ENCODE measurements around the gene CDO1. TPM values are rescaled to one million over a fixed set of nuclear protein-coding genes. Genes with fewer than 3 reads are reported as not detected.

The CDO1 gene
- total RNA-seq, 4 donors from 2014 or later: 1.2 to 33.9 (median 8.5) TPM

DNA sequence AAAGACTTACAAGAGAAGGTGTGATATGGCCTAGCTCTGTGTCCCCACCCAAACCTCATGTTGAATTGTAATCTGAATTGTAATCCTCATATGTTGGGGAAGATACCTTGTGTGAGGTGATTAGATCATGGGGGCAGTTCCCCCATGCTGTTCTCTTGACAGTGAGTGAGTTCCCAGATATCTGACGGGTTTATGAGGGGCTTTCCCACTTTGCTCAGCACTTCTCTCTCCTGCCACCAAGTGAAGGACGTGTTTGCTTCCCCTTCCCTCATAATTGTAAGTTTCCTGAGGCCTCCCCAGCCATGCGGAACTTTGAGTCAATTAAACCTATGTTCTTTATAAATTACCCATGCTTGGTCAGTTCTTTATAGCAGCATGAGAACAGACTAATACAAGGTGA is 49.0 kb downstream of the CDO1 start:
- Histone ChIP-seq H3K27ac (no peak overlapping the region), H3K4me3 (no peak overlapping the region), H3K4me1 (no peaks in the 10 kb centered on the region), H3K9me3 (no peaks in the 10 kb centered on the region), H3K36me3 (no peaks in the 10 kb centered on the region), H3K27me3 (no peaks in the 10 kb centered on the region)
- intact Hi-C loops (cut with DNase I; ENCODE audit: low total_unique reads): no loop called here
- DNase-seq: no peak
- TF ChIP-seq POLR2A (IDR thresholded peaks at IDR 0.05): no peak
- TF ChIP-seq, protein P1, sequence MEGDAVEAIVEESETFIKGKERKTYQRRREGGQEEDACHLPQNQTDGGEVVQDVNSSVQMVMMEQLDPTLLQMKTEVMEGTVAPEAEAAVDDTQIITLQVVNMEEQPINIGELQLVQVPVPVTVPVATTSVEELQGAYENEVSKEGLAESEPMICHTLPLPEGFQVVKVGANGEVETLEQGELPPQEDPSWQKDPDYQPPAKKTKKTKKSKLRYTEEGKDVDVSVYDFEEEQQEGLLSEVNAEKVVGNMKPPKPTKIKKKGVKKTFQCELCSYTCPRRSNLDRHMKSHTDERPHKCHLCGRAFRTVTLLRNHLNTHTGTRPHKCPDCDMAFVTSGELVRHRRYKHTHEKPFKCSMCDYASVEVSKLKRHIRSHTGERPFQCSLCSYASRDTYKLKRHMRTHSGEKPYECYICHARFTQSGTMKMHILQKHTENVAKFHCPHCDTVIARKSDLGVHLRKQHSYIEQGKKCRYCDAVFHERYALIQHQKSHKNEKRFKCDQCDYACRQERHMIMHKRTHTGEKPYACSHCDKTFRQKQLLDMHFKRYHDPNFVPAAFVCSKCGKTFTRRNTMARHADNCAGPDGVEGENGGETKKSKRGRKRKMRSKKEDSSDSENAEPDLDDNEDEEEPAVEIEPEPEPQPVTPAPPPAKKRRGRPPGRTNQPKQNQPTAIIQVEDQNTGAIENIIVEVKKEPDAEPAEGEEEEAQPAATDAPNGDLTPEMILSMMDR (IDR thresholded peaks at IDR 0.05): no peak

DNA sequence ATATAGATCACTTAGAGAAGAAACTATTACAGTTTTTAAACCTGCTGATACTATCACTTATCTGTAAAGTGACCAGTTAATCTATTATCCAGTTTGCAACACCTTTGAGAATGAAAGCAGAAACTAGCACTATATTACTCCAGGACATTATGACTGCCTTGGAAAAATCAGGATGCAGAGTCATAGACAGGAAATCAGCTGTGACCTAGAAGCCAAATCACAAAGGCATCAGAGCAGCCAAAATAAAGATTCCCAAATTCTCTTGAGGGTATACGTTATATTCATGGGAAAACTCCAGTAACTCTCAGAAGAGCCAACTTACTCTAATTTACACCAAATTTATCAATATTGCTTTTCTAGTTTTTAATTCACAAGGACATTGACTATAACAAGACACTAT is 49.9 kb downstream of the CDO1 start:
- Histone ChIP-seq H3K27ac (no peak overlapping the region), H3K4me3 (no peak overlapping the region), H3K27me3 (no peaks in the 10 kb centered on the region), H3K4me1 (no peaks in the 10 kb centered on the region), H3K36me3 (no peaks in the 10 kb centered on the region), H3K9me3 (no peaks in the 10 kb centered on the region)
- TF ChIP-seq, protein P1 (IDR thresholded peaks at IDR 0.05): no peak
- no peak for TF ChIP-seq POLR2A (IDR thresholded peaks at IDR 0.05)
- DNase-seq: no peak
- intact Hi-C loops (cut with DNase I; ENCODE audit: low total_unique reads): no loop called here

DNA sequence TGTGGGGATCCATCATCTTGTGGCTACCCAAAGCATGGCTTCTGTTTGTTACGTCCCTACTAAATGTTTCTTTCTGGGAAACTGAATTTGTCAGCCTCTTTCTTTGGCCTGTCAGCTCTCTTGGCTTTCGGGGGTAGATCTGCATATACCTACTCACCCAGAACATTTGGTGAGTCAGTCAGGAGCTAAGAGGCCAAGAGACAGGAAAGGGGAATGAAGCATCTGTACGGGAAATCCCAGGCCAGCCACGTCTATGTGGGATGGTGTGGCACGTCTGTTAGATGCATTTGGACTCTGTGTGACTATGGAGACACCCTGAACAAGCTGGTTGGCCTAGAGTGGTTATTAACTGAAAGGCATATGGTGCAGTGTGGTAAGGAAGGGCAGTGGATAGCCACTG is 58.1 kb downstream of the CDO1 start:
- TF ChIP-seq, protein P1 (IDR thresholded peaks at IDR 0.05): no peak
- no peak for TF ChIP-seq POLR2A (IDR thresholded peaks at IDR 0.05)
- Histone ChIP-seq H3K4me3 (no peak overlapping the region), H3K27me3 (no peaks in the 10 kb centered on the region), H3K4me1 (no peaks in the 10 kb centered on the region), H3K9me3 (no peaks in the 10 kb centered on the region), H3K27ac (no peak overlapping the region), H3K36me3 (no peaks in the 10 kb centered on the region)
- intact Hi-C loops (cut with DNase I; ENCODE audit: low total_unique reads): no loop called here
- DNase-seq: no peak

DNA sequence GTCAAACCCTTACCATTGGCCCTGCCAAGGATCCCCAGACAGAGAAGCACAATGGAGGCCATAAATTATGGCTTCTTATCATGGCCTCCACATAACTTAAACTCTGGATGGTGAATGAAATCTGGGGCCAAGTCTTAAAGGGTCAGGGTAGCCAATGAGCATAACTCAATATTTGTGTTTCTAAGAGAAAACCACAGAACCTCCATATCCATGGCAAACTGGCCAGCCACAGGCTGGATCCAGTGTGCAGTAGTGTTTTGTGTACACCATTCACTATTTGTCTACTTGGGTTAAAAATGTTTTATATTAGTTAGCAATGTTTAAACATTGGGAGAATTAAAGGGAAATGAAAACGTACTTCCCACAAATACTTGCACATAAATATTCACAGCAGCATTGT is 60.8 kb downstream of the CDO1 start:
- Histone ChIP-seq H3K4me3 (no peak overlapping the region), H3K27ac (no peak overlapping the region), H3K36me3 (no peaks in the 10 kb centered on the region), H3K9me3 (no peaks in the 10 kb centered on the region), H3K27me3 (no peaks in the 10 kb centered on the region), H3K4me1 (no peaks in the 10 kb centered on the region)
- DNase-seq: no peak
- TF ChIP-seq, protein P1 (IDR thresholded peaks at IDR 0.05): no peak
- TF ChIP-seq POLR2A (IDR thresholded peaks at IDR 0.05): no peak
- intact Hi-C loops (cut with DNase I; ENCODE audit: low total_unique reads): no loop called here

Small RNA genes within 50 kb of the gene (small RNA-seq; reads per million reads assigned to genes)
- gene RNU2-49P: not detected

Other genes starting within 250 kb of the CDO1 start
- 10 to 100 TPM in 2 of 4 donors, 1 to 10 TPM in 1, not detected in 1; 5.4 to 14.0 (median 13.5) TPM for gene TICAM2, start 214.2 kb downstream of the CDO1 start, total RNA-seq
- 100 to 1,000 TPM in 1 of 4 donors, 10 to 100 TPM in 3; 33.0 to 155 (median 80.2) TPM for gene TMED7, start 190.6 kb downstream of the CDO1 start, total RNA-seq
- 100 to 1,000 TPM in 1 of 4 donors, 10 to 100 TPM in 3; 27.4 to 118 (median 63.7) TPM for gene ATG12, start 24.9 kb upstream of the CDO1 start, total RNA-seq
- gene AP3S1, start 25.3 kb upstream of the CDO1 start, total RNA-seq: 10 to 100 TPM; 31.8 to 87.2 (median 60.8) TPM
- gene LVRN, start 145.8 kb upstream of the CDO1 start, total RNA-seq: 1 to 10 TPM in 1 of 4 donors, not detected in 3; 1.7 TPM
- gene ARL14EPL, start 215.8 kb upstream of the CDO1 start, total RNA-seq: not detected